Keratinocyte (primary cell): ENCODE data around the gene IQSEC2. TPM values are rescaled to one million over a fixed set of nuclear protein-coding genes. Genes with fewer than 3 reads are reported as not detected.

Experiments
- DNase-seq: peaks from one replicate; pipeline ENCODE4 v3.0.0-alpha.2; 2011; ENCODE audit warnings: low read depth, missing footprints, low spot score
- FAIRE-seq: peaks from 2 replicates; lab custom pipeline; 2011; peaks lifted over from hg19 to GRCh38; lab: Jason Lieb, UNC
- H2AFZ ChIP-seq: 2 replicates; pipeline ENCODE4 v1.6.0; 2012; ENCODE audit warnings: low read length, control low read depth, inconsistent platforms; ENCODE audit not compliant: control insufficient read depth
- H3K27ac ChIP-seq: 2 replicates; pipeline ENCODE4 v1.5.1; 2011; ENCODE audit warnings: low read length; ENCODE audit not compliant: control insufficient read depth, insufficient read depth
- H3K27me3 ChIP-seq: 3 replicates; pipeline ENCODE4 v1.6.0; 2011; ENCODE audit warnings: low read length; ENCODE audit not compliant: control insufficient read depth, insufficient read depth; ENCODE audit errors: extremely low read depth
- H3K36me3 ChIP-seq, 2 experiments: 2 replicates in 1 of 2; 3 replicates in 1 of 2; pipeline ENCODE4 v1.5.1; 2011; ENCODE audit warnings: low read length in 2 of 2, mild to moderate bottlenecking in 1 of 2; ENCODE audit not compliant: control insufficient read depth in 2 of 2, insufficient read depth in 2 of 2; ENCODE audit errors: extremely low read depth in 1 of 2
- H3K4me1 ChIP-seq: 3 replicates; pipeline ENCODE4 v1.5.1; 2011; ENCODE audit warnings: low read length; ENCODE audit not compliant: control insufficient read depth, insufficient read depth; ENCODE audit errors: extremely low read depth
- H3K4me2 ChIP-seq: 3 replicates; pipeline ENCODE4 v1.6.0; 2011; ENCODE audit warnings: low read depth, low read length; ENCODE audit not compliant: control insufficient read depth, insufficient read depth; ENCODE audit errors: extremely low read depth
- H3K4me3 ChIP-seq, 3 experiments: fragments of 200-600 bp in 1 of 3; sonication (generic) in 1 of 3; 2 replicates in 2 of 3; 3 replicates in 1 of 3; pipeline ENCODE4 v1.5.1; 2011 to 2016; ENCODE audit warnings: low read length in 3 of 3, mild to moderate bottlenecking in 3 of 3, control low read depth in 2 of 3, inconsistent platforms in 1 of 3, low read depth in 1 of 3, mixed read lengths in 1 of 3, mixed run types in 1 of 3, moderate library complexity in 1 of 3; ENCODE audit not compliant: control insufficient read depth in 2 of 3, insufficient read depth in 2 of 3; ENCODE audit errors: extremely low read depth in 1 of 3
- H3K79me2 ChIP-seq: 2 replicates; pipeline ENCODE4 v1.6.0; 2012; ENCODE audit warnings: low read length; ENCODE audit not compliant: control insufficient read depth, insufficient read depth
- H3K9ac ChIP-seq: 3 replicates; pipeline ENCODE4 v1.6.0; 2011; ENCODE audit warnings: low read length; ENCODE audit not compliant: control insufficient read depth, insufficient read depth; ENCODE audit errors: extremely low read depth
- H3K9me1 ChIP-seq: 3 replicates; pipeline ENCODE4 v1.6.0; 2011; ENCODE audit warnings: low read length; ENCODE audit not compliant: control insufficient read depth, insufficient read depth; ENCODE audit errors: extremely low read depth
- H3K9me3 ChIP-seq: 2 replicates; pipeline ENCODE4 v1.5.1; 2012; ENCODE audit warnings: low read depth, low read length; ENCODE audit not compliant: control insufficient read depth
- H4K20me1 ChIP-seq: 3 replicates; pipeline ENCODE4 v1.6.0; 2011; ENCODE audit warnings: low read length; ENCODE audit not compliant: control insufficient read depth, insufficient read depth; ENCODE audit errors: extremely low read depth
- EZH2 ChIP-seq: IDR thresholded peaks from one replicate; pipeline ENCODE4 v1.6.1; 2012; ENCODE audit warnings: inconsistent platforms, mild to moderate bottlenecking, low read length, moderate library complexity
- dilution Hi-C: fragments of 300-500 bp; cut with MboI; formaldehyde crosslinking; loops from one replicate; pipeline ENCODE4 v1.7.0; 2020; ENCODE audit warnings: low sequenced_read_pairs; ENCODE audit not compliant: extremely low pct_ligation_motif_present
- polyA plus RNA-seq, 5 experiments: library from polyadenylated mRNA; depleted of rRNA in 3 of 5; stranded (reverse) in 3 of 5; stranded (forward) in 1 of 5; unstranded in 1 of 5; fragments of >200 nt; gene quantifications; 1 replicate in 1 of 5; 2 replicates in 3 of 5; 3 replicates in 1 of 5; pipeline versions ENCODE4 v1.2.1 to v1.2.3, GENCODE V29; 2011 to 2012; ENCODE audit warnings: missing spikeins in 2 of 5, low read depth in 1 of 5, low replicate concordance in 1 of 5
- TF ChIP-seq, protein P1 (sequence below), 3 experiments: IDR thresholded peaks in 1 of 3; conservative IDR thresholded peaks in 1 of 3; optimal IDR thresholded peaks in 1 of 3; 2 replicates in 2 of 3; 3 replicates in 1 of 3; pipeline versions ENCODE3 to v1.5.1; 2011; ENCODE audit warnings: low read length in 3 of 3, mild to moderate bottlenecking in 3 of 3, moderate library complexity in 2 of 3, control low read depth in 1 of 3, inconsistent platforms in 1 of 3; ENCODE audit not compliant: insufficient read depth in 2 of 3; ENCODE audit errors: extremely low read depth in 1 of 3

IQSEC2 gene
- polyA plus RNA-seq, 1 donor (not counting 4 experiments of a cell fraction or from before 2014, with no cell fraction given) = 4.7 TPM

DNA sequence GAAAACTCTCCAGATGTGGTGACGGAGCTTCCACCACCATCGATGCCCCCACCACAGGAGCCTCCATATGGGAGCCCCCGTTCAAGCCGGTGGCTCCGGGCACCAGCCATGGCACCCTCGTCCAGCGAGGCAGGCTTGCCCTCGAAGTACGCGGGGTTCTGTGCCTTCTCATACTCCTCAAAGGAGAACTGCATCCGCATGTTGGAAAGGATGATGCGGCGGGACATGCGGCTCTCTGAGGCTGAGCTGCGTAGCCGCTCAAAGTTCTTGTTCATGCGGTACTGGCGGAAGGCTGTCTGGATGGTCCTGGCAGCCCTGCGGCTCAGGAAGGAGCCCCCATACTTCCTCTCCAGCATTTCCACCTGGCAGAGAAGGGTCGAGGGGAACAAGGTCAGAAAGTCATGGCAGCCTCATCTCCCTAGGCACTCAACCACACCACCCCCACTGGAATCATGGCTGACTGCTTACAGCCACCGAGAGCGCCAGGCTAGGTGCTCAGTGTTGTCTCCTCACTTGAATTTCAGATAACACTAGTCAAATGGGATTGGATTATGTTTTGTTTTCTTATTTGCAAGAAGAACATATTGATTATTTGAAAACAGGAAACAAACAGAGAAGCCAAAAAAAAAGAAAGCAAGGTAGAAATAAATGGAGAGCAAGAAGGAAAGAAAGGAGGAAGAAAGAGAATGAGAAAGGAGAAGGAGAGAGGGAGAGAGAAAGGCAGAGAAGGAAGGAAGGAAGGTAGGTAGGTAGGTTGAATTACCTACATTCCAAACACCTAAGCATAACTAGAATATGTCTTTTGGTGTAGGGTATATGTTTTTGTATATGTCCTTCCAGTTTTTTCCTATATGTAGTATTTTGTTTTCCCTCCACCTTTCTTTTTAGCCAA, 26.6 kb downstream of the IQSEC2 start:
- H3K27me3 ChIP-seq = peaks cover 4% of the 10 kb centered on the region
- dilution Hi-C loops = no loop called here
- FAIRE-seq (no peak), DNase-seq (no peak)
- no peaks in the 10 kb centered on the region for H3K9me1 ChIP-seq
- H3K79me2 ChIP-seq = no peaks in the 10 kb centered on the region
- no peaks in the 10 kb centered on the region for H3K36me3 ChIP-seq
- H4K20me1 ChIP-seq = no peaks in the 10 kb centered on the region
- H3K27ac ChIP-seq = no peak overlapping the region
- H2AFZ ChIP-seq = no peak overlapping the region
- TF ChIP-seq EZH2 = no peak
- TF ChIP-seq, protein P1, sequence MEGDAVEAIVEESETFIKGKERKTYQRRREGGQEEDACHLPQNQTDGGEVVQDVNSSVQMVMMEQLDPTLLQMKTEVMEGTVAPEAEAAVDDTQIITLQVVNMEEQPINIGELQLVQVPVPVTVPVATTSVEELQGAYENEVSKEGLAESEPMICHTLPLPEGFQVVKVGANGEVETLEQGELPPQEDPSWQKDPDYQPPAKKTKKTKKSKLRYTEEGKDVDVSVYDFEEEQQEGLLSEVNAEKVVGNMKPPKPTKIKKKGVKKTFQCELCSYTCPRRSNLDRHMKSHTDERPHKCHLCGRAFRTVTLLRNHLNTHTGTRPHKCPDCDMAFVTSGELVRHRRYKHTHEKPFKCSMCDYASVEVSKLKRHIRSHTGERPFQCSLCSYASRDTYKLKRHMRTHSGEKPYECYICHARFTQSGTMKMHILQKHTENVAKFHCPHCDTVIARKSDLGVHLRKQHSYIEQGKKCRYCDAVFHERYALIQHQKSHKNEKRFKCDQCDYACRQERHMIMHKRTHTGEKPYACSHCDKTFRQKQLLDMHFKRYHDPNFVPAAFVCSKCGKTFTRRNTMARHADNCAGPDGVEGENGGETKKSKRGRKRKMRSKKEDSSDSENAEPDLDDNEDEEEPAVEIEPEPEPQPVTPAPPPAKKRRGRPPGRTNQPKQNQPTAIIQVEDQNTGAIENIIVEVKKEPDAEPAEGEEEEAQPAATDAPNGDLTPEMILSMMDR (optimal IDR thresholded peaks at IDR 0.05 in 1 of 3, IDR thresholded peaks at IDR 0.05 in 1 of 3, conservative IDR thresholded peaks at IDR 0.05 in 1 of 3; ENCODE audit: extremely low read depth in 1 of 3, insufficient read depth in 2 of 3, low read length in 3 of 3) = no peak
- no peak overlapping the region for H3K4me3 ChIP-seq
- no peaks in the 10 kb centered on the region for H3K9me3 ChIP-seq
- no peaks in the 10 kb centered on the region for H3K4me1 ChIP-seq
- H3K4me2 ChIP-seq = no peak overlapping the region
- no peak overlapping the region for H3K9ac ChIP-seq

DNA sequence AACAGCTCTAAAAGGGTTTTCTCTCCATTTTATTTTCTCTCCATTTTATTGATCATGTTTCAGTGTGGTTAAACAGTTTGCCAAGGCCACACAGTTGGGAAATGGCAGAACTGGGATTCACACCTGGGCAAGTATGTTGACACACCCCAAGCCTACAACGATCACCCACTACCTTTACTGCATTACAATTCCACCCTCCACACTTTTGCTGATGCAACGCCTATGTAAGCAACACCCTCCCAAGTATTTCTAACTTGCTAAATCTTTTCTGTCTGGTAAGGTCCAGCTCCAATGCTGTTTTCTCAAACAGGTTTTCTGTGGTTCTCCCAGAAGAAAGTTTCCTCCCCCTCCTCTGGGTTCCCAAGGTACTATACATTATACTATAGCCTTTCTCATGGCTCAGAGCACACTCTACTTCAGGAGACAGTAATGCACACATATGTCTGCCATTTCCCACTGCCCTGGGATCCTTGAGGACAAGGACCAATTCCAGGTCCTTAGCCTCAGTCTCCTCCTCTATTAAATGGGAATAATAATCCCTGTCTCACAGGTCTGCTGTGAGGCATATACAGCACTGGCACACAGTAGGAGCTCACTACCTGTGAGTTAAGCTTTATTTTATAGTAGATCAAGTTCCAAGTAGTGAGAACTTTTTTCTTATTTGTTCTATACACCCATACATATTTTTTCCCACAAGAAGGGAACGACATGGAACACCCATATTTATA, 27.9 kb downstream of the IQSEC2 start:
- Histone ChIP-seq H3K9me3 (no peaks in the 10 kb centered on the region), H4K20me1 (no peaks in the 10 kb centered on the region), H3K9me1 (no peaks in the 10 kb centered on the region), H3K27me3 (peaks cover 3% of the 10 kb centered on the region), H3K4me2 (no peak overlapping the region), H3K79me2 (no peaks in the 10 kb centered on the region), H3K27ac (no peak overlapping the region), H3K4me3 (no peak overlapping the region), H3K4me1 (no peaks in the 10 kb centered on the region), H3K9ac (no peak overlapping the region), H3K36me3 (no peaks in the 10 kb centered on the region), H2AFZ (no peak overlapping the region)
- dilution Hi-C loops = no loop called here
- FAIRE-seq (no peak), DNase-seq (no peak)
- TF ChIP-seq EZH2 = no peak
- TF ChIP-seq, protein P1 (optimal IDR thresholded peaks at IDR 0.05 in 1 of 3, IDR thresholded peaks at IDR 0.05 in 1 of 3, conservative IDR thresholded peaks at IDR 0.05 in 1 of 3; ENCODE audit: extremely low read depth in 1 of 3, insufficient read depth in 2 of 3, low read length in 3 of 3) = no peak
